ENCODE data around the gene DNAH11. TPM values are rescaled to one million over a fixed set of nuclear protein-coding genes. Genes with fewer than 3 reads are reported as not detected.
"Not testable (repeated sequence)": the region's sequence is repeated elsewhere in the genome, so short reads cannot be mapped to it uniquely, and the experiment has no call there.

DNAH11 gene
- total and polyA plus RNA-seq, 11 donors: 0.04 to 0.98 (median 0.23) TPM

GRCh38 chr7:21514062-21514461, 28.8 kb upstream of the DNAH11 start:
- intact Hi-C loops (cut with DNase I): no loop called here
- Histone ChIP-seq H3K4me3 (no peak overlapping the region), H3K27ac (no peak overlapping the region), H3K27me3 (no peaks in the 10 kb centered on the region), H3K9me3 (no peaks in the 10 kb centered on the region), H3K36me3 (peaks cover 0 to 22% (median 12%) of the 10 kb centered on the region in 9 donors), H3K4me1 (no peaks in the 10 kb centered on the region)
- ATAC-seq: no peak
- no peak for DNase-seq
- TF ChIP-seq CTCF (IDR thresholded peaks at IDR 0.05) (no peak), POLR2A (IDR thresholded peaks at IDR 0.05) (no peak)

GRCh38 chr7:21524680-21525079, 18.2 kb upstream of the DNAH11 start:
- H3K27ac ChIP-seq: no peak overlapping the region
- H3K27me3 ChIP-seq: no peaks in the 10 kb centered on the region
- 89 to 100% (median 92%) methylated on average over 1 of the region's 1 CpG for WGBS, 4 donors
- no peak for ATAC-seq
- H3K4me1 ChIP-seq: no peaks in the 10 kb centered on the region
- TF ChIP-seq CTCF (IDR thresholded peaks at IDR 0.05): no peak
- TF ChIP-seq POLR2A (IDR thresholded peaks at IDR 0.05): no peak
- DNase-seq: no peak
- no peaks in the 10 kb centered on the region for H3K9me3 ChIP-seq
- H3K4me3 ChIP-seq: no peak overlapping the region
- intact Hi-C loops (cut with DNase I): no loop called here
- no peaks in the 10 kb centered on the region for H3K36me3 ChIP-seq

DNA sequence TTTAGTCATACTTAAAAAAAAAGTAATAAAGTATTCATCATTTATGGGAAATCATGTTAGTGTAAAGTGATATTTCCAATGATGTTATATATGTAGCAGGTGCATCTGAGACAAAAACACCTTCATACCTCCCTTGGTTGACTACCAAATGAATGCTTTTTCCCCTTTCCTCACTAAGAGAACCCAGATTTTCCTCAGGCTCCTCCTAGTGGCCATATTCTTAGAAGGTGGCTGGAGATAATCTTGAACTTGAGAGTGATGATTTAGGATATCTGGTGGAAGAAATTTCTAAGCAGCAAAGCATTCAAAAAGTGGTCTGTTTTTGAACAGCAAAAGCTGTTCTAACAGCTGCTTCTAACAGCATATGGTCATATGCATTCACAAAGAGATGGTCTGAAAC, 16.8 kb upstream of the DNAH11 start:
- Histone ChIP-seq H3K4me3 (no peak overlapping the region), H3K9me3 (no peaks in the 10 kb centered on the region), H3K27ac (no peak overlapping the region), H3K4me1 (no peaks in the 10 kb centered on the region), H3K36me3 (no peaks in the 10 kb centered on the region), H3K27me3 (no peaks in the 10 kb centered on the region)
- intact Hi-C loops (cut with DNase I): no loop called here
- ATAC-seq: no peak
- TF ChIP-seq CTCF (IDR thresholded peaks at IDR 0.05) (peak in 8 of 12 donors; percentile 12 to 40 (median 29)), POLR2A (IDR thresholded peaks at IDR 0.05) (no peak)
- no peak for DNase-seq

DNA sequence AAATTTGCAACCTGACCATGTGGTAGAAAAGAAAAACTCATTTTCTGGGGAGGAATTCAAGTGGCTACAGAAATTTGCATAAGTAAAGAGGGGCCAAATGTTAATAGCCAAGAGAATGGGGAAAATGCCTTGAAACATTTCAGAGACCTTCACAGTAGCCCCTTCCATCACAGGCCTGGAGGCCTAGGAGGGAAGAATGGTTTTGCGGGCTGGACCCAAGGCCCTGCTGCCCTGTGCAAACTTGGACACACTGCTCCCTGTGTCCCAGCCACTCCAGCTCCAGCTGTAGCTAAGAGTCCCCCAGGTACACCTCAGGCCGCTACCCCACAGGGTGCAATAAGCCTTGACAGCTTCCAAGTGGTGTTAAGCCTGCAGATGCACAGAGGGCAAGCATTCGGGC, 16.4 kb upstream of the DNAH11 start:
- 89 to 100% (median 94%) methylated on average over 1 to 3 of the region's 3 CpGs for WGBS, 4 donors
- intact Hi-C loops (cut with DNase I): no loop called here
- Histone ChIP-seq H3K4me3 (no peak overlapping the region), H3K36me3 (no peaks in the 10 kb centered on the region), H3K27ac (no peak overlapping the region), H3K4me1 (no peaks in the 10 kb centered on the region), H3K27me3 (no peaks in the 10 kb centered on the region), H3K9me3 (no peaks in the 10 kb centered on the region)
- ATAC-seq: no peak
- TF ChIP-seq POLR2A (IDR thresholded peaks at IDR 0.05) (no peak), CTCF (IDR thresholded peaks at IDR 0.05) (no peak)
- no peak for DNase-seq

DNA sequence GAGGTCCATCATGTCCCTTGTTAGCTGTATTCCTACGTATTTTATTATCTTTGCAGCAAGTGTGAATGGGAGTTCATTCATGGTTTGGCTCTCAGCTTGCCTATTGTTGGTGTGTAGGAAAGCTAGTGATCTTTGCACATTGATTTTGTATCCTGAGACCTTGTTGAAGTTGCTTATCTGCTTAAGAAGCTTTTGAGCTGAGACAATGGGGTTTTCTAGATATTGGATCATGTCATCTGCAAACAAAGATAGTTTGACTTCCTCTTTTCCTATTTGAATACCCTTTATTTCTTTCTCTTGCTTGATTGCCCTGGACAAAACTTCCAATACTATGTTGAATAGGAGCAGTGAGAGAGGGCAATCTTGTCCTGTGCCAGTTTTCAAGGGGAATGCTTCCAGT, 10.4 kb upstream of the DNAH11 start:
- DNase-seq; H3K4me1 ChIP-seq; H3K27me3 ChIP-seq; H3K36me3 ChIP-seq; H3K9me3 ChIP-seq; intact Hi-C loops (cut with DNase I); H3K4me3 ChIP-seq; ATAC-seq; H3K27ac ChIP-seq: not testable (repeated sequence)
- WGBS, 4 donors: 31 to 68% (median 57%) methylated on average over 1 of the region's 1 CpG

GRCh38 chr7:21533646-21534045, 9.2 kb upstream of the DNAH11 start:
- H3K36me3 ChIP-seq; H3K9me3 ChIP-seq; DNase-seq; intact Hi-C loops (cut with DNase I); ATAC-seq; H3K27ac ChIP-seq; H3K4me1 ChIP-seq; H3K4me3 ChIP-seq; H3K27me3 ChIP-seq: not testable (repeated sequence)

GRCh38 chr7:21536445-21537118, 6.3 kb upstream of the DNAH11 start:
- H3K4me1 ChIP-seq; ATAC-seq; intact Hi-C loops (cut with DNase I); DNase-seq; H3K27ac ChIP-seq; H3K9me3 ChIP-seq; H3K36me3 ChIP-seq; H3K4me3 ChIP-seq: not testable (repeated sequence)
- peaks cover 0 to 19% (median 3%) of the 10 kb centered on the region in 9 donors for H3K27me3 ChIP-seq
- 90 to 96% (median 94%) methylated on average over 13 to 27 of the region's 27 CpGs for WGBS, 4 donors
